ENCODE measurements around the gene CD99.

Gene CD99

GRCh38 chrX:2732076-2732475, 41.0 kb downstream of the CD99 start:
- DNase-seq (no peak), ATAC-seq (ENCODE audit: insufficient read depth, low read depth) (peak; percentile 18; the same call in 1 of the 3 replicates)
- peaks cover 25% of the 10 kb centered on the region; the same call in 1 of the 2 replicates for H4K20me1 ChIP-seq (ENCODE audit: insufficient read depth, low read length)
- H3K36me3 ChIP-seq (ENCODE audit: insufficient read depth, low read length) = peaks cover 96% of the 10 kb centered on the region
- peak overlapping the region; percentile 53 for H3K27ac ChIP-seq (ENCODE audit: low read length)
- no peak overlapping the region for H3K9ac ChIP-seq (ENCODE audit: low read depth, low read length)
- peaks cover 75% of the 10 kb centered on the region for H3K79me2 ChIP-seq (ENCODE audit: insufficient read depth, low read length)
- H3K9me3 ChIP-seq (ENCODE audit: insufficient read depth, low read length, severe bottlenecking) = no peaks in the 10 kb centered on the region
- H2AFZ ChIP-seq (ENCODE audit: low read depth, low read length) = no peak overlapping the region
- H3K4me3 ChIP-seq (ENCODE audit: low read depth in 1 of 2, low read length in 2 of 2) = no peak overlapping the region
- H3K4me1 ChIP-seq (ENCODE audit: insufficient read depth, low read length) = no peaks in the 10 kb centered on the region
- H3K27me3 ChIP-seq (ENCODE audit: insufficient read depth, low read length, poor library complexity) = no peaks in the 10 kb centered on the region
- no peak overlapping the region for H3K4me2 ChIP-seq (ENCODE audit: insufficient read depth, low read length)
- TF ChIP-seq EZH2 (IDR thresholded peaks at IDR 0.05; ENCODE audit: borderline replicate concordance, low read depth, low read length, severe bottlenecking) = no peak
- no peak for TF ChIP-seq CTCF (IDR thresholded peaks at IDR 0.05; ENCODE audit: borderline replicate concordance, extremely low read depth, low read length, poor library complexity, severe bottlenecking)

GRCh38 chrX:2732649-2733048, 41.6 kb downstream of the CD99 start:
- Histone ChIP-seq H3K36me3 (ENCODE audit: insufficient read depth, low read length) (peaks cover 94% of the 10 kb centered on the region), H4K20me1 (ENCODE audit: insufficient read depth, low read length) (peaks cover 25% of the 10 kb centered on the region; the same call in 1 of the 2 replicates), H3K4me3 (ENCODE audit: low read depth in 1 of 2, low read length in 2 of 2) (no peak overlapping the region), H3K4me1 (ENCODE audit: insufficient read depth, low read length) (no peaks in the 10 kb centered on the region), H2AFZ (ENCODE audit: low read depth, low read length) (no peak overlapping the region), H3K9me3 (ENCODE audit: insufficient read depth, low read length, severe bottlenecking) (no peaks in the 10 kb centered on the region), H3K79me2 (ENCODE audit: insufficient read depth, low read length) (peaks cover 70% of the 10 kb centered on the region), H3K4me2 (ENCODE audit: insufficient read depth, low read length) (no peak overlapping the region), H3K27me3 (ENCODE audit: insufficient read depth, low read length, poor library complexity) (no peaks in the 10 kb centered on the region), H3K27ac (ENCODE audit: low read length) (peak overlapping the region; percentile 53), H3K9ac (ENCODE audit: low read depth, low read length) (no peak overlapping the region)
- ATAC-seq (ENCODE audit: insufficient read depth, low read depth) (no peak), DNase-seq (no peak)
- TF ChIP-seq CTCF (IDR thresholded peaks at IDR 0.05; ENCODE audit: borderline replicate concordance, extremely low read depth, low read length, poor library complexity, severe bottlenecking) (no peak), EZH2 (IDR thresholded peaks at IDR 0.05; ENCODE audit: borderline replicate concordance, low read depth, low read length, severe bottlenecking) (no peak)

GRCh38 chrX:2733286-2733685, 42.2 kb downstream of the CD99 start:
- H3K9me3 ChIP-seq (ENCODE audit: insufficient read depth, low read length, severe bottlenecking) = no peaks in the 10 kb centered on the region
- H2AFZ ChIP-seq (ENCODE audit: low read depth, low read length) = no peak overlapping the region
- TF ChIP-seq CTCF (IDR thresholded peaks at IDR 0.05; ENCODE audit: borderline replicate concordance, extremely low read depth, low read length, poor library complexity, severe bottlenecking) (no peak), EZH2 (IDR thresholded peaks at IDR 0.05; ENCODE audit: borderline replicate concordance, low read depth, low read length, severe bottlenecking) (no peak)
- no peaks in the 10 kb centered on the region for H3K4me1 ChIP-seq (ENCODE audit: insufficient read depth, low read length)
- no peak for DNase-seq
- H3K4me2 ChIP-seq (ENCODE audit: insufficient read depth, low read length) = no peak overlapping the region
- H3K27ac ChIP-seq (ENCODE audit: low read length) = peak overlapping the region; percentile 53
- no peak overlapping the region for H3K4me3 ChIP-seq (ENCODE audit: low read depth in 1 of 2, low read length in 2 of 2)
- H3K9ac ChIP-seq (ENCODE audit: low read depth, low read length) = no peak overlapping the region
- no peaks in the 10 kb centered on the region for H3K27me3 ChIP-seq (ENCODE audit: insufficient read depth, low read length, poor library complexity)
- peaks cover 94% of the 10 kb centered on the region for H3K36me3 ChIP-seq (ENCODE audit: insufficient read depth, low read length)
- peaks cover 31% of the 10 kb centered on the region for H4K20me1 ChIP-seq (ENCODE audit: insufficient read depth, low read length)
- H3K79me2 ChIP-seq (ENCODE audit: insufficient read depth, low read length) = peaks cover 64% of the 10 kb centered on the region
- no peak for ATAC-seq (ENCODE audit: insufficient read depth, low read depth)

GRCh38 chrX:2735270-2735669, 44.2 kb downstream of the CD99 start:
- Histone ChIP-seq H3K79me2 (ENCODE audit: insufficient read depth, low read length) (peaks cover 45% of the 10 kb centered on the region), H4K20me1 (ENCODE audit: insufficient read depth, low read length) (peaks cover 31% of the 10 kb centered on the region), H3K4me2 (ENCODE audit: insufficient read depth, low read length) (no peak overlapping the region), H3K9ac (ENCODE audit: low read depth, low read length) (no peak overlapping the region), H3K27ac (ENCODE audit: low read length) (peak overlapping the region; percentile 16; the same call in 1 of the 2 replicates), H3K9me3 (ENCODE audit: insufficient read depth, low read length, severe bottlenecking) (no peaks in the 10 kb centered on the region), H3K4me1 (ENCODE audit: insufficient read depth, low read length) (no peaks in the 10 kb centered on the region), H3K27me3 (ENCODE audit: insufficient read depth, low read length, poor library complexity) (no peaks in the 10 kb centered on the region), H3K4me3 (ENCODE audit: low read depth in 1 of 2, low read length in 2 of 2) (no peak overlapping the region), H2AFZ (ENCODE audit: low read depth, low read length) (no peak overlapping the region), H3K36me3 (ENCODE audit: insufficient read depth, low read length) (peaks cover 91% of the 10 kb centered on the region)
- TF ChIP-seq EZH2 (IDR thresholded peaks at IDR 0.05; ENCODE audit: borderline replicate concordance, low read depth, low read length, severe bottlenecking) (no peak), CTCF (IDR thresholded peaks at IDR 0.05; ENCODE audit: borderline replicate concordance, extremely low read depth, low read length, poor library complexity, severe bottlenecking) (no peak)
- ATAC-seq (ENCODE audit: insufficient read depth, low read depth) (peak; percentile 23; the same call in 2 of the 3 replicates), DNase-seq (no peak)
